ENCODE results near the gene MYOCOS. TPM values are rescaled to one million over a fixed set of nuclear protein-coding genes. Genes with fewer than 3 reads are reported as not detected.
"Not testable (repeated sequence)": the region's sequence is repeated elsewhere in the genome, so short reads cannot be mapped to it uniquely, and the experiment has no call there.

MYOCOS gene, protein sequence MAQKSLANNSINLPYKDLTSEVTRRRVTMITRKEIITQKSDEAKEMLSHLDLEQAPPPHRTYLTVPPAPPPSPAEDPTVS
- not detected in 2 replicates for total RNA-seq

DNA sequence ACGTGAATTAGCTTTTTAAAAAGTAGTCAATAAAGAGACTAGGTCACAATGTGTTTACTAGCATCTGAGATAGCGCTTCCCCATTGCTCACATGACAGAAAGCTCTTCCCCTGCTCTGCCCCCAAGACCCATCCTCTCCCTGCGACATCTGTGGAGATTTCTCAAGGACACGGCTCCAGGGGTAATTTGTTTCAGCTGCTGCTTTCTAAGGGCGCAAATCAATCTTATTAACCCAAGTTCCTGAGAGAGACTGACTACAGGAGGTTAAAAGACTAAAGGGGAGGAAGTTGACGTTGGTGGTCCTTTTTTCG is at the start of gene MYOCOS:
Gene MYOCOS, plus strand, starts transcription at position 92 of the 311 bp plus-strand sequence. CDS start 1,641 bp downstream, outside the sequence.
- DNase-seq (ENCODE audit: low read depth in 2 of 2): no peak

DNA sequence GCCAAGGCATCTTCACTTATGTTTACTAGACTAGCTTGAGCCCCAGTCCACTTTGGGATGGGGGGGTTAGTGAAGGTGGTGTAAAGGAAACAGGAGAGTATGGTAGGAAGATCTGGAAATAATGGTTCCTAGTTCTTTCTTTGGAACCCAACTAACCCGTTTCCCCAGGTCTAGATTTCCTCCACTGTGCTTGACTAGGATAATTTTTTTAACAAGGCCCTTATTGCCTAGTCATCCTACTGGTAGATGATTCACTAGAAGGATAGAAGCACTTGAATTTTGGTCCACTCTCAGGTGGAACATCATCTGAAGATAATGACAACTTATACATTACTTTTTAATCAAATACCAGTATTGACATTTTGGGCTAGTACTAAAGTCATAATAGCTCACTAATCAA is 45.9 kb upstream of the MYOCOS start:
- no peak for DNase-seq (ENCODE audit: low read depth in 2 of 2)

DNA sequence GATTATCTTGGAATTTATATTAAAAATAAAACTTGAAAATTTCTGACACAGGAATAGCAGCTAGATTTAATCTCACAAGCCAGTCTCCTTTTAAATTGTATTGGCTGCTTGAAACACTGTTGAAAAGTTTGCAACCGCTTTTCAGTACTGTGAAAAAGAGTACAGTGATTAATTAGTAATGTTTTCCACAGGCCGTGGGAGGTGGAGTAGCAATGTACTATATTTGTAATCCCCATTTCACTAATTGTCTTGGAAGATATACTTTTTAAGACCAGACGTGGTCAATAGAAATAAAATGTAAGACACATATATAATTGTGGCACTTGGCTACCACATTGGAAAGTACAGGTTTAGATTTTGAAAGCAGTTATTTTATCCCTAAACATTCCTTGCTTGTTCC is 40.8 kb upstream of the MYOCOS start:
- no peak for DNase-seq (ENCODE audit: low read depth in 2 of 2)

DNA sequence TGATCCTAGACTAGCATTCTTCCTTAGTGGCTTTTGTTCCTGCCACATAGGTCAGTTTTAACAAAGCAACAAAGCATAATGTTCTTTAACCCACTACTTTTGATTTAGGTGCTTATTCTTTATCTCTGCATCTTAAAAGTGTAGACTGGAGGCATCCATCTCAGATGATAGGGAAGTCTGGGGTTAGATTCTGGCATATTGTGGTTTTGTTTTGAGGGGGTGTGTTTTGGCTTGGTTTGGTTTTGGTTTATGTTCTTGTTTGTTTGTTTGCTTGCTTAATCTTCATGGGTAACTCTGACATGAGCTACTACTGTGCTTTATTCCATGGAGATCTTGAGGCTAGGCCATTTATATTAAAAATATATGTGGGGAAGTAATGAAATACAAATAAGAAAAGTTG is 40.3 kb upstream of the MYOCOS start:
- no peak for DNase-seq (ENCODE audit: low read depth in 2 of 2)

DNA sequence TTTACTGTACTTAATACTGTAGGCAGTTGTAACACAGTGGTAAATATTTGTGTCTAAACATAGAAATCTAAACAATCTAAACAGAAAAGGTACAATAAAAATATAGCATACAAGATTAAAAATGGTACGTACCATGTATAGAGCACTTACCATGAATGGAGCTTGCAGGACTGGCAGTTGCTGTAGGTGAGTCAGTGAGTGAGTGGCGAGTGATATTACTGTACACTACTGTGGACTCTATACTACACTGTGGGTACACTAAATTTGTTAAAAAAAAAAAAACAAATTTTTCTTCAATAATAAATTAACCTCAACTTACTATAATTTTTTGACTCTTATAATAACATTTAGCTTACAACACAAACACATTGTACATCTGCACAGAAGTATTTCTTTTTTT is 39.5 kb upstream of the MYOCOS start:
- DNase-seq (ENCODE audit: low read depth in 2 of 2): no peak

DNA sequence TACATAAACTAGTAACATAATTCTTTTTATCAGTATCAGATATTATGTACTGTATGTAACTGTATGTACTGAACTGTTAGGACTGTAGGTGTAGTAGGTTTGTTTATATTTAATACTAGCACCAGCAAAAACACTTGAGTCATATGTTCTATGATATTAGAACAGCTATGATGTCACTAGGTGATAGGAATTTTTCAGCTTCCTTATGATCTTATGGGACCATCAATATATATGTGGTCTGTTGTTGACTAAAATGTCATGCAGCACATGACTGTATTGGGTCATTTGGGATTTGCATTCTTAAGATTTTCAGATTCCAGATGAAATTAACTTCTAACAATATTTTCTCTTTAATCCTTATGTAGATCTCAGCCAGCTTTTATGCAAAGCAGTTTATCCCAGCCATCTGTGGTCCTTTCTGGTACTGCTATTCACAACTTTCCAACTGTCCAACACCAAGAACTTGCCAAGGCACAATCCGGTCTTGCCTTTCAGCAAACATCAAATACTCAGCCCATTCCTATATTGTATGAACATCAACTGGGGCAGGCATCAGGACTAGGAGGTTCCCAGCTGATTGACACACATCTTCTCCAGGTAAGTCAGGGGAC is 38.3 kb upstream of the MYOCOS start:
- DNase-seq (ENCODE audit: low read depth in 2 of 2): no peak

DNA sequence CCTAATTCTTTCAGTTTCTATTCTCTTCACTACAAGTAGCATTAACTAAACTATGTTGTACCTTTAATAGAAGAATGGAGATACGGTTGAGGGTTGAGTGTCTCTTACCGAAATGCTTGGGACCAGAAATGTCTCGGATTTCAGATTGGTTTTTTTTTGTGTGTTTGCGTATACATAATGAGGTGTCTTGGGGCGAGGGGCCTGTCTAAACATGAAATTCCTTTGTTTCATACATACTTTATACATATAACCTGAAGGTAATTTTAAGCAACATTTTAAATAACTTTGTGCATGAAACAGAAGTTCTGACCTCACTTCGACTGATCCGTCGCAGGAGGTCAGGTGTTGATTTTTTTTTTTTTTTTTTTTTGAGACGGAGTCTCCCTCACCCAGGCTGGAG is 36.3 kb upstream of the MYOCOS start:
- DNase-seq (ENCODE audit: low read depth in 2 of 2): no peak

DNA sequence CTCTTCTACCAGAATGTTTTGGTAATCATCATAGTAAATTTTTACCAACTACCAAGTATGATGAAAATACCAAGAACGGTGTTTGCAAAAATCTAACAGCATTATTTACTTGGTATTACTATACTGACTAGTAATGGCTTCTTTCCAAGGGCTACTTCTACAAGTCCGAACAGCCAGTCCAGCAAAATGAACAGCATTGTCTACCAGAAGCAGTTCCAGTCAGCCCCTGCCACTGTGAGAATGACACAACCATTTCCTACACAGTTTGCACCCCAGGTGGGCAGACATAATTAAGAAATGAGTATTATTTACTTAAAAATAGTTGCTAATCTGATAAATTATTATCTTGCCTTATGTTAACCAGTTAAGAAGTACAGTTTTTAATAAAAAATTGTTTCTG is 33.8 kb upstream of the MYOCOS start:
- no peak for DNase-seq (ENCODE audit: low read depth in 2 of 2)

DNA sequence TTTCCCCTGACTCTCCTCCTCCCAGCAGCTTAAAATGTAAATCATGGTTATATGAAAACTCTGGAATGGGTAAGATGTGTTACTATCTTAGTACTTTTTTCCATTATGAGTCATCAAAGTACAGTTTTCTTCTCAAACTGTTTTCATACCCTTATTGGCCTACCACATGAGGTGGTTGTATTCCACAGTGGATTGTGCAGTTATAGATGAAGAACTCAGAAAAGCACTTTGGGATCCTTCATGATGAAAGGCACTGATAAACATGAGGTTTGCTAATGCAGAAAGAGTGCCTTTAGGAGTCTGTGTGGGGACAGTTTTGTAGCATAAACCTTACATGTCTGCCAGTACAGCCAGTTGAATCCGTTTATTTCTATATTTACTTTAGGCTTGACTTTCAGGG is 32.0 kb upstream of the MYOCOS start:
- DNase-seq (ENCODE audit: low read depth in 2 of 2): no peak

DNA sequence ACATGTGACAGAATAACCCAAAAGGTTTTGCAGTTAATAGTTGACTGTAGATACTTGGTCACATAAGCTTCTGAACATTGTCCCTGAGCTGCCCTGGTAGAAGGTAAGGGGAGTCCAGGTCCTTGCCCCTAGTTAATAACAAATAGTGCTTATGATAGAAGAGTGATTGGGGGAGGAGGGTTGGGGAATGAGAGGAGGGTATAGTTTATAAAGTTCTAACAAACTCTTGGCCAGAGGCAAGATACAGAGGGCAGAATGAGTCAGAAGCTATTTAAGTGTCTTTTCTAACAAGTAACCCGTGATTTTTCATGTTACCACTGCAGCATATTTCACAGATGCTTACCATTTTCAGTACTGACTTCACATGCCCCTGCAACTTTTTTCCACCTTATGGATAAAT is 26.7 kb upstream of the MYOCOS start:
- DNase-seq (ENCODE audit: low read depth in 2 of 2): no peak

DNA sequence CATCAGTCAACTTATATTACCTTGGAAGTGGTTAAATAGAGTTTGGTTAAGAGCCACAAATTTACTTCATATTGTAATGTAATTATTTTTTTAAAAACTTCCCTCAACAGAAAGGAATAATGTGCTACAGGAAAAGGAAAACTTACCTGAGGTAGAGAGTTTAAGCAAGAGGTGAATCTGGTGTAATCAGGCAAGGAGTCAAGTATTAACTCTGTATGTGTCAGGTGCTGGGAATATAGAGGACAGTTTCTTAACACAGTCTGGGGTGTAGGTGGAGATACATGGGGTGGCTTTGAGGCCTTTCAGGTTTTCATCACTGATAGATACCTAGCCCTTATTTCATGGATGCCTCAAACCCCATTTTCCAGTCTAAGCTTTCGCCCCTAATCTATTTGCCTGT is 25.9 kb upstream of the MYOCOS start:
- no peak for DNase-seq (ENCODE audit: low read depth in 2 of 2)

DNA sequence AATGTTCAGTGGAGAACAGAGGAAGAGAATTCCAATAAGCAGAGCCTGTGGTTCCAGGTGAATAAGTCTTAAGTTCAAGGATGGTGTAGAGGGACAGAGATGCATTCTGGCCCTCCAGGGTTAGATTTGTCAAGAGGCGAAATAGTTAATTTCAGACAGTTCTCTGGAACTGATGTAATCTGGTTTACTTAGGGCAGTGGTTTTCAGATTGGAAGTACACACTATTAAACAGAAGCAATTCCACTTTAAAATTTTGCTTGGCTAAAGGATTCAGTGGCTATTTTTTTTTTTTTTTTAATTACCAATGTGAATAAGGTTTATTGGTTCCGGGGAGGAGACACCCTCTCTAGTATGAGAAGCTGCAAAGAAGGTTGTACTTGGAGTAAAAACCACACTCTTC is 25.3 kb upstream of the MYOCOS start:
- DNase-seq (ENCODE audit: low read depth in 2 of 2): no peak

DNA sequence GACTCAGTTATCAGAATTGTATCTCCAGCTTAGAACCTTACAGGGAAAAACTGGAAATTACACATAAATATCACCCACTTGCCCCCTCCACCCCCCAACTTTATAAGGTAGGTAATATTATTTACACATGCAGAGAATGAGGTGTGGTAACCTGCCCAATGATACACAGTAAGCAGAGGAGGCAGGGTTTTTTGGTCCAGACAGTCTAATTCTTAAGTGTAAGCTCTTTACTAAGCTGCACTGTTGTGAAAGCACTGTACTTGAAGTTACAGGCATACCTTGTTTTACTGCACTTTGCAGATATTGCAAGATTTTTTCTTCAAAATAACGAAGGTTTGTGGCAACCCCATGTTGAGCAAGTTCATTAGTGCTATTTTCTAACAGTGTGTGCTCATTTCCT is 24.8 kb upstream of the MYOCOS start:
- DNase-seq (ENCODE audit: low read depth in 2 of 2): no peak

DNA sequence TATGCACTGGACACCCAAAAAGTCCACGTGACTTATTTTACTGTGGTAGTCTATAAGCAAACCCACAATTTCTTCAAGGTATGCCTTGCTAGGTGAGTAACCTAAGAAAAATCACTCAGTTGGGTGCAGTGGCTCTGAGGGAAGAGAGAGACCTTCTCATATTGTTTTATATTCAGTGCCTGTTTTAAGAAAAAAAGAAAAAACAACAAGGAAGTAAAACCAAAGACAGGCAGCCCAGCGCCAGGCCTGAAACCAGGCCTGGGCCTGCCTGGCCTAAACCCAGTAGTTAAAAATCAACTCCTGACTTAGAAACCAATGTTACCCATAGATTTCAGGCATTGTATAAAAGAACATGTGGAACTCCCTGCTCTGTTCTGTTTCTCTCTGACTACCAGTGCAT is 21.7 kb upstream of the MYOCOS start:
- not testable (repeated sequence) for DNase-seq (ENCODE audit: low read depth in 2 of 2)

DNA sequence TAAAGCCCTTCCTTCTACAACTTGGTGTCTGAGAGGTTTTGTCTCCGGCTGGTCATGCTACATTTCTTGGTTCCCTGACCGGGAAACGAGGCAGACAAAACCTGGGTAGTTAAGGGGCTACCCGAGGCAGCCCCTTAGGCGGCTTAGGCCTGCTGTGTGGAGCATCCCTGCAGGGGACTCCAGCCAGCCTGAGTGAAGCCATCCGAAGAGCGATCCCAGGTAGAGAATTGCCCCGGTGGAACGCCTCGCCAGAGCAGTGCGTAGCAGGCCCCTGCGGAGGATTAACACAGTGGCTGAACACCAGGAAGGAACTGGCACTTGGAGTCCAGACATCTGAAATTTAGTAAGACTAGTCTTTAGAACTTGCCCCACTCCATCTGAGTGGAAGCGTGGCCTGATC is 21.2 kb upstream of the MYOCOS start:
- DNase-seq (ENCODE audit: low read depth in 2 of 2): no peak

DNA sequence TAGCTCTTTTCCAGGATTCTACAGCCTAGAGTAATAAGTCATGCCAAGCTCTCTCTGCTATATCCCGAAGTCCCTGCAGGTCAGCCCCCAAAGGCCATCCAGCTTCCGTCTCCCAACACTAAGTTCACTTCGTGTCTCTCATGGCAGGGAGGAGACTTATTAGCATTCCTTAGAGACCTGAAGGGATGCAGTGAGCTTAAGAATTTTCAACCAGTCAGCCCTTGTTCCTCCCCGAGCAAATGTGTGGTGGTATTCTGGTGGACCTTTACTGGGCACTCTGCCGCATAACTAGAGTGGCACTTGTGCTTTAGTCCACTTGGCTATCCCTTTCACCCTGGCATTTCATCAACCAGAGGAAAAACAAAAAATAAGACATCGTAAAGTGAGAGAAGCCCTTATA is 19.0 kb upstream of the MYOCOS start:
- not testable (repeated sequence) for DNase-seq (ENCODE audit: low read depth in 2 of 2)

DNA sequence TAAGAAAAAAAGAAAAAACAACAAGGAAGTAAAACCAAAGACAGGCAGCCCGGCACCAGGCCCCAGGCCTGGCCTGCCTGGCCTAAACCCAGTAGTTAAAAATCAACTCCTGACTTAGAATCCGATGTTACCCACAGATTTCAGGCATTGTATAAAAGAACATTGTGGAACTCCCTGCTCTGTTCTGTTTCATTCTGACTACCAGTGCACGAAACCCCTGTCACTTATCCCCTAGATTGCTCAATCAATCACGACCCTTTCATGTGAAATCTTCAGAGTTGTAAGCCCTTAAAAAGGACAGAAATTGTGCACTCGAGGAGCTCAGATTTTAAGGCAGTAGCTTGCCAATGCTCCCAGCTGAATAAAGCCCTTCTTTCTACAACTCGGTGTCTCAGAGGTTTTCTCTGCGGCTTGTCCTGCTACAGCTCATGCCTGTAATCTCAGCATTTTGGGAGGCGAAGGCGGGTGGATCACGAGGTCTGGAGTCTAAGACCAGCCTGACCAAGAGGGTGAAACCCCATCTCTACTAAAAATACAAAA is 15.6 kb upstream of the MYOCOS start:
- no peak for DNase-seq (ENCODE audit: low read depth in 2 of 2)

DNA sequence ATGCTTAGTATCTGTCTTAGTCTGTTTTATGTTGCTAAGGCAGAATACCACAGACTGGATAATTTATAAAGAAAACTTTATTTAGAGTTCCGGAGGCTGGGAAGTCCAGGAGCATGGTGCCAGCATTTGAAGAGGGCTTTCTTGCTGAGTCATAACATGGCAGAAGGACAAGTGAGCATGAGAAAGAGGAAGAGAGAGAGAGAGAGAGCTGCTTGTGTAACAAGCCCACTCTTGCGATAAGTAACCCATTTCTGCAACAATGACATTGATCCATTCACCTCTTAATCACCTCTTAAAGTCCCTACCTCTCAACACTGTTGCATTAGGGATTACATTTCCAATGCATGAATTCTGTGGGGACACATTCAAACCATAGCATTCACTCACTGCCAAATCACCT is 11.7 kb upstream of the MYOCOS start:
- peak in 1 of 2 donors; percentile 31 for DNase-seq (ENCODE audit: low read depth in 2 of 2)

DNA sequence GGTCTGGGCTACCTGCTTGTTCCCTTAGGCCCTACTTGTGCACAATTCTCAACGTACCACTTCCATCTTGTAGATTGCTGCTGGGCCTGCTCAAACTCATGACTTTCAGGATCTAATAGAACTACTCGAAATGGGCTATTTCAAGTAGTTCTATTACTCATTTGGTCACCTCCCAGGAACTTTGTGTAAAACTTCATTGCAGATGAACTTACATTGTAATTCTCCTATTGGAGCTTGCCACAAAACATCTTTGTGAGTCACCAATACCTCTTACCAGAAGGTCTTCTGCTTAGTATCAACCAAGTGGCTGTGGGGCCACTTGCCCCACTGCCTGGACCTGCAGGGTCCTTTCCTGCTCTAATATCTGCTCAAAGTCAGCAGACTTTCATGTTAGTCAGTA is 10.7 kb upstream of the MYOCOS start:
- no peak for DNase-seq (ENCODE audit: low read depth in 2 of 2)

DNA sequence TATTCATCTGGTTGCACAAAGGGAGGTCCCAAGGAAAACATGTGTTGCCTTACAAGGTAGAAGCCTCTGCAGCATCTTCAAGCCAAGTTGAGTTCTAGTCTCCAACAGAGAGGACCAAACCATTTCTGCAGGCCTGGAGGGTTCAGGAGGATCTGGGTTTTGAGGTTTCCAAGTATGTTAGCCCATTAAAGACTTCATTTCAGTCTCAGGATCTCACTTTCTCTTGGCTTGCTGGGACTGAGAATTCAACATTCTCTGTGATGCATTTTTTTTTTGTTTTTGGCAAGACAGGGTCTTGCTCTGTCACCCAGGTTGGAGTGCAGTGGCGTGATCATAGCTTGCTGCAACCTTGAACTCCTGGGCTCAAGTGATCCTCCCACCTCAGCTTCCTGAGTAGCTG is 8.8 kb upstream of the MYOCOS start:
- no peak for DNase-seq (ENCODE audit: low read depth in 2 of 2)

DNA sequence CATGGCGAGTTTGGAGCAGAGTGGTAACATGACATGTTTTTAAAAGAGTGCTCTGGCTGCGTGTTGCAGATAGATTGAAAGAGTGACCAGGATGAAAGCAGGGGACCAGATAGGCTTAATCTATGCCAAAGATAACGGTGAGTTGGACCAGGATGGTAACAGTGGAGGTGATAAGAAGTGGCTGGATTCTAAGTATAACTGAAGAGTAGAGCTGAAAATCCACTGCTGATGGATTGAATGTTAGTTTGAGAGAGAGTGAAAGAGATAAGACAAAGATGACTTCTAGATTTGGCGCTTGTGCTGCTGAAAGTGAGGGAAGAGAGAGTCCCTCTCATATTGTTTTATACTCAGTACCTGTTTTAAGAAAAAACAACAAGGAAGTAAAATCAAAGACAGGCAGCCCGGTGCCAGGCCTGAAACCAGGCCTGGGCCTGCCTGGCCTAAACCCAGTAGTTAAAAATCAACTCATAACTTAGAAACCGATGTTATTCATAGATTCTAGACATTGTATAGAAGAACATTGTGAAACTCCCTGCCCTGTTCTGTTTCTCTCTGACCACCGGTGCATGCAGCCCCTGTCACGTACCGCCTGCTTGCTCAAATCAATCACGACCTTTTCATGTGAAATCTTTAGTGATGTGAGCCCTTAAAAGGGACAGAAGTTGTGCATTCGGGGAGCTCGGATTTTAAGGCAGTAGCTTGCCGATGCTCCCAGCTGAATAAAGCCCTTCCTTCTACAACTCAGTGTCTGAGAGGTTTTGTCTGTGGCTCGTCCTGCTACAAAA is 6.7 kb upstream of the MYOCOS start:
- not testable (repeated sequence) for DNase-seq (ENCODE audit: low read depth in 2 of 2)

DNA sequence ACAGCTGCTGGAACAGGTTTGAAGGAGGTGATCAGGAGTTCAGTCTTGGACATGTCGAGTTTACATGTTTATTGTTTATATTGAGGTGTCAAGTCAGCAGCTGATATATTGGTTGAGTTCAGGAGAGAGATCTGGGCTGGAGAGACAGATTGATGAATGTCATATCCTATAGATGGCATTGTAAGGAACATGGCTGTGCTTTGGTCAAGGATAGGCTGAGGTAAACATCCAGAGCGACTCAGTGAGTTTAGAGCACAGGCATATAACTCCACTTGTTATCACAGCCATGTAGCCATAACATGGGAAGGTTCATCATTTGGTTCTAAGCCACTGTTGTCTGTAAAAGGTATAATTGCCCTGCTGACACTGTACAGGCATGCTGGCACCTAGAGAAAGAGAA is 5.5 kb upstream of the MYOCOS start:
- DNase-seq (ENCODE audit: low read depth in 2 of 2): no peak

DNA sequence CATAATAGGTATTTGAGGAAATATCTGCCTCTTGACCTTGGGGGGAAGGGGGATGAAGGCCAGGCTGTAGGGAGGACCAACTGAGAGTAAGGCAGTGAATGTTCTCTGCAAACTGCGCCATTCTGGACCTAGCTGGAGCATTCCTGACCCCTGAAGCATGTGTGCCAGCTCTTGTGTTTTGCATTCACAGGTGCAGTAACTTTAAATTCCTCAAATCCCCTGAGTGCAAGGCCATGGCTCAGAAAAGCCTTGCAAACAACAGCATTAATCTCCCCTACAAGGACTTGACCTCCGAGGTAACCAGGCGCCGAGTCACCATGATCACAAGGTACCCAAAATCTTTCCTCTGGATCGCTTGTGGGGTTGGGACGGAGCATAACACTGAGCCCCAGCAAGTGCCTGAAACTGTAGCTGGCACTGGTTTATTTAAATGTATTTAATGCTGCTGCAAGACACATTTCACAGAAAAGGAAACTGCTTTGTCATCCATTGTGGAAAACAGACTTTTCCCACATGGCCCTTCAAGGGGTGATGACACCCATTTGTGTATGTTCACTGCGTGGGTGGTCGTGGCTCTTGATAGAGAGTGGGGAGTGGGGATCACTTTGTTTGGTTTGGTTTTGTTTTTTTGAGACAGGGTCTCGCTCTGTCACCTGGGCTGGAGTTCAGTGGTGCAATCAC is 1.7 kb downstream of the MYOCOS start:
- DNase-seq (ENCODE audit: low read depth in 2 of 2): no peak

All from lung microvascular endothelial cell (primary cell).